HG03095 (cell line): Measurements from ENCODE around the gene CFAP210.
"Not testable (repeated sequence)": the region's sequence is repeated elsewhere in the genome, so short reads cannot be mapped to it uniquely, and the experiment has no call there.

Source experiments
- ATAC-seq: cut with Tn5 transposase; IDR thresholded peaks from one replicate; pipeline ENCODE4 v1.9.1; 2021; ENCODE audit warnings: moderate library complexity; ENCODE audit not compliant: unreplicated experiment

CFAP210 gene

GRCh38 chr2:169636440-169637097, 57.6 kb downstream of the CFAP210 start:
- ATAC-seq, result no peak

GRCh38 chr2:169625781-169626180, 68.4 kb downstream of the CFAP210 start:
- no peak for ATAC-seq

GRCh38 chr2:169623235-169623634, 71.0 kb downstream of the CFAP210 start:
- no peak for ATAC-seq

GRCh38 chr2:169620509-169620908, 73.7 kb downstream of the CFAP210 start:
- no peak for ATAC-seq

- no peak for ATAC-seq
Measured at GRCh38 chr2:169619946-169620345, 74.3 kb downstream of the CFAP210 start.

GRCh38 chr2:169615982-169616381, 78.2 kb downstream of the CFAP210 start:
- not testable (repeated sequence) for ATAC-seq

GRCh38 chr2:169613876-169614275, 80.3 kb downstream of the CFAP210 start:
- ATAC-seq, result no peak

GRCh38 chr2:169609264-169609663, 84.9 kb downstream of the CFAP210 start:
- ATAC-seq, result no peak

- no peak for ATAC-seq
Measured at GRCh38 chr2:169599568-169599967, 94.6 kb downstream of the CFAP210 start.

GRCh38 chr2:169598982-169599381, 95.2 kb downstream of the CFAP210 start:
- ATAC-seq, result no peak

GRCh38 chr2:169596546-169596945, 97.7 kb downstream of the CFAP210 start:
- not testable (repeated sequence) for ATAC-seq
